H1 (cell line): ENCODE results near the gene TRIP13. TPM values are rescaled to one million over a fixed set of nuclear protein-coding genes. Genes with fewer than 3 reads are reported as not detected.

Source experiments
- CTCF ChIA-PET: fragments of 300-600 bp; sonication (Branson Sonifier 250); formaldehyde crosslinking; loops from one replicate; lab custom pipeline; 2021; ENCODE audit not compliant: partially characterized antibody; lab: Charles Lee
- POLR2A ChIA-PET: fragments of 300-600 bp; sonication (Branson Sonifier 250); formaldehyde crosslinking; loops from one replicate; lab custom pipeline; 2021; ENCODE audit warnings: inconsistent platforms; ENCODE audit not compliant: partially characterized antibody; lab: Charles Lee
- DNase-seq, 2 experiments: peaks; one replicate each; pipeline versions ENCODE4 v3.0.0 to v3.0.0-alpha.2; 2010 to 2022; ENCODE audit warnings: low spot score in 2 of 2, low read depth in 1 of 2, mixed read lengths in 1 of 2
- FAIRE-seq: peaks from 2 replicates; lab custom pipeline; 2011; peaks lifted over from hg19 to GRCh38; lab: Jason Lieb, UNC
- H2AFZ ChIP-seq: 2 replicates; pipeline ENCODE4 v1.8.1; 2012; ENCODE audit warnings: low read length, inconsistent platforms
- H2AK5ac ChIP-seq: 2 replicates; pipeline ENCODE4 v1.6.1; 2013; ENCODE audit warnings: low read depth, low read length
- H2BK120ac ChIP-seq: replicated peaks from 2 replicates; pipeline ENCODE3; 2013; ENCODE audit warnings: low read depth, low read length, inconsistent platforms
- H2BK12ac ChIP-seq: 2 replicates; pipeline ENCODE4 v1.6.1; 2013; ENCODE audit warnings: low read depth, low read length
- H2BK15ac ChIP-seq: 2 replicates; pipeline ENCODE4 v1.6.1; 2013; ENCODE audit warnings: low read length
- H2BK20ac ChIP-seq: 2 replicates; pipeline ENCODE4 v1.6.1; 2013; ENCODE audit warnings: low read length
- H2BK5ac ChIP-seq: 2 replicates; pipeline ENCODE4 v1.6.1; 2013; ENCODE audit warnings: low read depth, low read length
- H3K14ac ChIP-seq: 2 replicates; pipeline ENCODE4 v1.6.1; 2013; ENCODE audit warnings: inconsistent platforms; ENCODE audit not compliant: insufficient read length
- H3K18ac ChIP-seq: 2 replicates; pipeline ENCODE4 v1.6.1; 2013; ENCODE audit warnings: low read length; ENCODE audit errors: extremely low read depth
- H3K23ac ChIP-seq: 2 replicates; pipeline ENCODE4 v1.6.1; 2013; ENCODE audit warnings: inconsistent platforms; ENCODE audit not compliant: insufficient read length
- H3K23me2 ChIP-seq: 2 replicates; pipeline ENCODE4 v1.6.1; 2013; ENCODE audit warnings: low read depth, low read length
- H3K27ac ChIP-seq: 2 replicates; pipeline ENCODE4 v1.6.1; 2011; ENCODE audit warnings: low read depth, low read length, inconsistent platforms
- H3K27me3 ChIP-seq, 4 experiments: replicated peaks in 1 of 4; 1 replicate in 1 of 4; 2 replicates in 3 of 4; pipeline versions ENCODE4 v1.6.1 to v1.8.1; 2011 to 2013; ENCODE audit warnings: low read length in 3 of 4, mild to moderate bottlenecking in 3 of 4, inconsistent platforms in 2 of 4, mixed read lengths in 2 of 4, moderate library complexity in 1 of 4; ENCODE audit not compliant: control insufficient read depth in 3 of 4, insufficient read depth in 3 of 4; ENCODE audit errors: extremely low read depth in 1 of 4
- H3K36me3 ChIP-seq, 4 experiments: 2 replicates each; pipeline versions ENCODE4 v1.6.1 to v1.8.1; 2011 to 2013; ENCODE audit warnings: mild to moderate bottlenecking in 4 of 4, low read length in 3 of 4, moderate library complexity in 2 of 4, control low read depth in 1 of 4, inconsistent platforms in 1 of 4; ENCODE audit not compliant: insufficient read depth in 4 of 4, control insufficient read depth in 2 of 4
- H3K4ac ChIP-seq: replicated peaks from 2 replicates; pipeline ENCODE3; 2013; ENCODE audit warnings: low read length, low read depth, mixed read lengths, inconsistent platforms; ENCODE audit not compliant: insufficient read length
- H3K4me1 ChIP-seq, 4 experiments: replicated peaks in 1 of 4; 1 replicate in 1 of 4; 2 replicates in 3 of 4; pipeline versions ENCODE4 v1.6.1 to v1.8.1; 2011 to 2013; ENCODE audit warnings: low read length in 3 of 4, inconsistent platforms in 2 of 4, mixed read lengths in 1 of 4; ENCODE audit not compliant: insufficient read depth in 4 of 4, control insufficient read depth in 3 of 4
- H3K4me2 ChIP-seq, 2 experiments: 2 replicates each; pipeline versions ENCODE4 v1.6.1 to v1.8.1; 2011 to 2013; ENCODE audit warnings: low read depth in 2 of 2, low read length in 2 of 2, control low read depth in 1 of 2, inconsistent platforms in 1 of 2, mild to moderate bottlenecking in 1 of 2; ENCODE audit not compliant: insufficient read depth in 1 of 2
- H3K4me3 ChIP-seq, 4 experiments: fragments of 200-600, 300-600 bp in 1 of 4; sonication (generic), shearing (Covaris generic), sonication (Bioruptor Twin) in 1 of 4; 2 replicates each; pipeline versions ENCODE4 v1.5.1 to v1.8.1; 2011 to 2016; ENCODE audit warnings: low read length in 4 of 4, low read depth in 3 of 4, control low read depth in 2 of 4, inconsistent platforms in 2 of 4, mild to moderate bottlenecking in 2 of 4, mixed read lengths in 1 of 4, moderate library complexity in 1 of 4; ENCODE audit not compliant: insufficient read depth in 2 of 4; ENCODE audit errors: extremely low read depth in 1 of 4
- H3K56ac ChIP-seq: replicated peaks from 2 replicates; pipeline ENCODE3; 2013; ENCODE audit warnings: low read depth, mild to moderate bottlenecking, mixed read lengths, low read length, inconsistent platforms; ENCODE audit not compliant: insufficient read length
- H3K79me1 ChIP-seq: 2 replicates; pipeline ENCODE4 v1.6.1; 2013; ENCODE audit warnings: low read depth, low read length, control low read depth
- H3K79me2 ChIP-seq, 2 experiments: 2 replicates each; pipeline versions ENCODE4 v1.6.1 to v1.8.1; 2012 to 2013; ENCODE audit warnings: low read length in 2 of 2, mild to moderate bottlenecking in 2 of 2, inconsistent platforms in 1 of 2; ENCODE audit not compliant: insufficient read depth in 2 of 2, control insufficient read depth in 1 of 2
- H3K9ac ChIP-seq, 4 experiments: replicated peaks in 1 of 4; 1 replicate in 1 of 4; 2 replicates in 3 of 4; pipeline versions ENCODE4 v1.6.1 to v1.8.1; 2011 to 2013; ENCODE audit warnings: low read depth in 3 of 4, low read length in 3 of 4, control low read depth in 2 of 4, mild to moderate bottlenecking in 2 of 4, moderate library complexity in 2 of 4, inconsistent platforms in 1 of 4; ENCODE audit errors: extremely low read depth in 1 of 4
- H3K9me3 ChIP-seq, 2 experiments: 2 replicates each; pipeline versions ENCODE4 v1.6.1 to v1.8.1; 2012 to 2013; ENCODE audit warnings: mild to moderate bottlenecking in 2 of 2, moderate library complexity in 2 of 2, control low read depth in 1 of 2, inconsistent platforms in 1 of 2, low read depth in 1 of 2, low read length in 1 of 2, mixed read lengths in 1 of 2; ENCODE audit not compliant: insufficient read depth in 2 of 2
- H4K20me1 ChIP-seq, 2 experiments: replicated peaks in 1 of 2; 2 replicates each; pipeline versions ENCODE3 to v1.8.1; 2011 to 2013; ENCODE audit warnings: inconsistent platforms in 2 of 2, low read length in 2 of 2, mild to moderate bottlenecking in 1 of 2; ENCODE audit not compliant: insufficient read depth in 2 of 2, control insufficient read depth in 1 of 2
- H4K5ac ChIP-seq: 2 replicates; pipeline ENCODE4 v1.6.1; 2013; ENCODE audit warnings: low read length, low read depth, mixed read lengths, inconsistent platforms; ENCODE audit not compliant: insufficient read length
- H4K8ac ChIP-seq: 2 replicates; pipeline ENCODE4 v1.8.0; 2013; ENCODE audit warnings: mild to moderate bottlenecking, moderate library complexity, low read length, inconsistent platforms; ENCODE audit not compliant: insufficient read depth; ENCODE audit errors: extremely low read depth
- H4K91ac ChIP-seq: replicated peaks from 2 replicates; pipeline ENCODE3; 2013; ENCODE audit warnings: low read length, mixed read lengths, inconsistent platforms; ENCODE audit not compliant: insufficient read length
- FOSL1 ChIP-seq: IDR thresholded peaks from 2 replicates; pipeline ENCODE4 v1.6.1; 2011; ENCODE audit warnings: mild to moderate bottlenecking, low read depth, low read length, moderate library complexity; ENCODE audit not compliant: insufficient read depth
- HDAC2 ChIP-seq, 2 experiments: fragments of 300-600 bp in 1 of 2; sonication (generic) in 1 of 2; IDR thresholded peaks; 2 replicates each; pipeline ENCODE4 v1.6.1; 2011 to 2012; ENCODE audit warnings: low read depth in 2 of 2, low read length in 2 of 2, mild to moderate bottlenecking in 2 of 2, moderate library complexity in 2 of 2, borderline replicate concordance in 1 of 2, inconsistent platforms in 1 of 2
- NRF1 ChIP-seq: IDR thresholded peaks from 2 replicates; pipeline ENCODE4 v1.6.1; 2011; ENCODE audit warnings: mild to moderate bottlenecking, low read depth, low read length, improper control_type of control experiment
- POLR2AphosphoS5 ChIP-seq: IDR thresholded peaks from 2 replicates; pipeline ENCODE4 v1.6.1; 2011; ENCODE audit warnings: low read depth, low read length
- SAP30 ChIP-seq: fragments of 300-600 bp; sonication (generic); IDR thresholded peaks from 2 replicates; pipeline ENCODE4 v1.7.1; 2012; ENCODE audit warnings: low read length, moderate library complexity, mild to moderate bottlenecking, inconsistent platforms; ENCODE audit not compliant: insufficient read depth, insufficient replicate concordance
- SP2 ChIP-seq: IDR thresholded peaks from 2 replicates; pipeline ENCODE4 v1.6.1; 2012; ENCODE audit warnings: mild to moderate bottlenecking, low read length, inconsistent platforms
- SRF ChIP-seq: IDR thresholded peaks from 2 replicates; pipeline ENCODE4 v1.6.1; 2011; ENCODE audit warnings: mild to moderate bottlenecking, low read depth, low read length, moderate library complexity
- TBP ChIP-seq: IDR thresholded peaks from 2 replicates; pipeline ENCODE4 v1.6.1; 2011; ENCODE audit warnings: low read depth, low read length, improper control_type of control experiment
- TCF12 ChIP-seq: IDR thresholded peaks from 2 replicates; pipeline ENCODE4 v1.6.1; 2011; ENCODE audit warnings: low read depth, mild to moderate bottlenecking, low read length
- WGBS, 2 experiments: shearing (Covaris generic) in 1 of 2; methylation state at CpG; one replicate each; pipeline versions ENCODE4 v1.1.6 to v1.1.7; 2013 to 2015; ENCODE audit warnings: low lambda C conversion rate in 2 of 2, mixed read lengths in 2 of 2, inconsistent platforms in 1 of 2, low coverage in 1 of 2, missing lambda C conversion rate in 1 of 2; ENCODE audit not compliant: insufficient replicate concordance in 2 of 2, insufficient coverage in 1 of 2, insufficient read length in 1 of 2; ENCODE audit errors: extremely low coverage in 1 of 2, missing lambda C conversion rate in 1 of 2; 5-methylcytosine and 5-hydroxymethylcytosine counted together
- polyA plus RNA-seq, 7 experiments: library from polyadenylated mRNA; depleted of rRNA in 3 of 7; stranded (reverse) in 5 of 7; unstranded in 2 of 7; fragments of >200 nt in 5 of 7; fragments of 200-250 nt in 2 of 7; gene quantifications; 1 replicate in 5 of 7; 2 replicates in 1 of 7; 4 replicates in 1 of 7; pipeline versions ENCODE4 v1.2.1 to v1.2.3, GENCODE V29; 2011 to 2013; ENCODE audit warnings: missing spikeins in 2 of 7, mixed read lengths in 2 of 7
- total RNA-seq: library from RNA; stranded (reverse); fragmentation: NEBNext Ultra II Directional; extraction: Animal tissue kit (Norgen Biotek cat#: 25700); gene quantifications from 2 replicates; pipeline ENCODE4 v1.2.1, GENCODE V29; 2021

Gene TRIP13
- total and polyA plus RNA-seq, 2 of the 8 experiments (the other 6 are each of a cell fraction or from before 2014, with no cell fraction given), result 20.0 to 39.2 TPM

GRCh38 chr5:851553-851952 is 41.1 kb upstream of the TRIP13 start:
- Histone ChIP-seq H3K23ac (no peak overlapping the region), H3K27me3 (0 out of 7 replicates have a peak, but pooled peaks cover 0 to 2% (median 0%) of the 10 kb centered on the region in 4 experiments), H2BK120ac (no peak overlapping the region), H4K20me1 (peaks cover 0 to 8% of the 10 kb centered on the region in 2 experiments), H2AFZ (no peak overlapping the region), H3K9me3 (no peaks in the 10 kb centered on the region), H2BK15ac (no peak overlapping the region), H4K91ac (no peak overlapping the region), H3K79me2 (no peaks in the 10 kb centered on the region), H3K14ac (no peak overlapping the region), H3K9ac (no peak overlapping the region), H3K36me3 (peaks cover 0 to 5% (median 0%) of the 10 kb centered on the region in 4 experiments; a peak in 3 of 8 replicates), H3K4me1 (peaks cover 0 to 3% (median 0%) of the 10 kb centered on the region in 4 experiments; a peak in 1 of 7 replicates), H4K5ac (no peak overlapping the region), H2BK20ac (no peak overlapping the region), H3K79me1 (peaks cover 4% of the 10 kb centered on the region; the same call in 1 of the 2 replicates), H2BK5ac (no peak overlapping the region), H3K4ac (no peak overlapping the region), H3K27ac (no peak overlapping the region), H2BK12ac (no peak overlapping the region), H3K23me2 (peaks cover 7% of the 10 kb centered on the region; the same call in 1 of the 2 replicates), H2AK5ac (no peak overlapping the region), H4K8ac (no peak overlapping the region), H3K56ac (no peak overlapping the region), H3K4me3 (no peak overlapping the region), H3K18ac (no peak overlapping the region), H3K4me2 (no peak overlapping the region)
- no peak for FAIRE-seq
- ChIA-PET POLR2A (interaction anchor here (0.8 to 2.8 kb wide), 5 partner anchors 8 to 380 kb away, joined by 3 to 20 read pairs (median 5); no protein-coding TSS in a partner anchor), CTCF (interaction anchor here (1.3 kb wide), 1 partner anchor 24 kb away, joined by 3 read pairs; no protein-coding TSS in a partner anchor)
- 97% methylated on average over 16 of the region's 16 CpGs; no CpG with 5 or more reads in 1 of the 2 experiments for WGBS, 2 experiments
- DNase-seq, result no peak
- no peak for TF ChIP-seq SP2
- TF ChIP-seq HDAC2 (IDR thresholded peaks at IDR 0.05; ENCODE audit: borderline replicate concordance in 1 of 2, low read depth in 2 of 2, low read length in 2 of 2), result no peak
- no peak for TF ChIP-seq POLR2AphosphoS5
- TF ChIP-seq NRF1, result no peak
- no peak for TF ChIP-seq TCF12
- TF ChIP-seq SAP30, result no peak
- no peak for TF ChIP-seq TBP
- no peak for TF ChIP-seq FOSL1
- no peak for TF ChIP-seq SRF
